K562 (cell line): Measurements from ENCODE around the gene MICOS13. TPM values are rescaled to one million over a fixed set of nuclear protein-coding genes. Genes with fewer than 3 reads are reported as not detected.

Experiments used
- BRCA1 ChIP-seq, 2 experiments: fragments of 450-650 bp in 1 of 2; sonication (generic) in 1 of 2; formaldehyde crosslinking in 1 of 2; IDR thresholded peaks; 2 replicates each; pipeline versions ENCODE4 v1.5.0 to v1.6.1; 2017 to 2020; ENCODE audit warnings: mild to moderate bottlenecking in 1 of 2, missing genetic modification reagents in 1 of 2
- CHD2 ChIP-seq: IDR thresholded peaks from 2 replicates; pipeline ENCODE4 v1.6.1; 2011; ENCODE audit warnings: low read depth, low read length
- ELF2 ChIP-seq: fragments of 250-450 bp; sonication (Bioruptor Pico); IDR thresholded peaks from 2 replicates; pipeline ENCODE4 v1.5.0; 2021; ENCODE audit warnings: mild to moderate bottlenecking
- ESRRA ChIP-seq: fragments of 450-650 bp; IDR thresholded peaks from 2 replicates; pipeline ENCODE4 v1.6.1; 2014; ENCODE audit warnings: low read depth, mild to moderate bottlenecking, moderate library complexity, borderline replicate concordance
- FOXM1 ChIP-seq, 2 experiments: fragments of 450-650 bp in 1 of 2; sonication (generic) in 1 of 2; formaldehyde crosslinking in 1 of 2; IDR thresholded peaks; 2 replicates each; pipeline versions ENCODE4 v1.6.1 to v1.9.0; 2017 to 2022; ENCODE audit warnings: low read depth in 2 of 2, mild to moderate bottlenecking in 2 of 2, missing genetic modification reagents in 1 of 2, moderate library complexity in 1 of 2
- FOXP1 ChIP-seq: sonication (generic); formaldehyde crosslinking; IDR thresholded peaks from 2 replicates; pipeline ENCODE4 v1.8.0; 2022; ENCODE audit warnings: mild to moderate bottlenecking, missing genetic modification reagents
- GTF2F1 ChIP-seq: IDR thresholded peaks from 2 replicates; pipeline ENCODE4 v1.6.1; 2011; ENCODE audit warnings: low read depth, low read length, improper control_type of control experiment
- HMG20A ChIP-seq: fragments of 450-650 bp; formaldehyde crosslinking; conservative IDR thresholded peaks from 2 replicates; pipeline ENCODE4 v1.4.0; 2020; ENCODE audit warnings: mild to moderate bottlenecking, mixed read lengths
- IFI16 ChIP-seq: fragments of 250-450 bp; sonication (Bioruptor Pico); IDR thresholded peaks from 2 replicates; pipeline ENCODE4 v2.1.2; 2022; ENCODE audit warnings: mild to moderate bottlenecking, inconsistent platforms
- MBD2 ChIP-seq: sonication (generic); IDR thresholded peaks from 2 replicates; pipeline ENCODE4 v1.6.1; 2016; ENCODE audit warnings: low read depth, borderline replicate concordance
- MIER1 ChIP-seq: fragments of 450-650 bp; IDR thresholded peaks from 2 replicates; pipeline ENCODE4 v1.6.1; 2016; ENCODE audit warnings: antibody characterized with exemption, mild to moderate bottlenecking, low read depth
- MTA3 ChIP-seq: fragments of 450-650 bp; formaldehyde crosslinking; IDR thresholded peaks from 2 replicates; pipeline ENCODE4 v1.6.1; 2017; ENCODE audit warnings: mild to moderate bottlenecking, borderline replicate concordance
- NFE2 ChIP-seq: IDR thresholded peaks from 2 replicates; pipeline ENCODE4 v1.6.1; 2014; ENCODE audit warnings: antibody characterized with exemption, low read depth
- NFXL1 ChIP-seq: fragments of 450-650 bp; formaldehyde crosslinking; IDR thresholded peaks from 2 replicates; pipeline ENCODE4 v1.4.0; 2021; ENCODE audit warnings: mild to moderate bottlenecking
- POLR2B ChIP-seq: fragments of 450-650 bp; IDR thresholded peaks from 2 replicates; pipeline ENCODE4 v1.6.1; 2018; ENCODE audit warnings: low read depth; ENCODE audit not compliant: partially characterized antibody
- POLR2G ChIP-seq: fragments of 200-400 bp; formaldehyde crosslinking; IDR thresholded peaks from 2 replicates; pipeline ENCODE4 v1.6.1; 2017; ENCODE audit warnings: low read depth, mild to moderate bottlenecking, antibody characterized with exemption, low read length, moderate library complexity
- PRPF4 ChIP-seq: fragments of 200-400 bp; formaldehyde crosslinking; IDR thresholded peaks from one replicate; pipeline ENCODE4 v1.6.1; 2017; ENCODE audit warnings: low read length, low read depth, mild to moderate bottlenecking; ENCODE audit not compliant: insufficient read depth, poor library complexity, severe bottlenecking
- RAD21 ChIP-seq, 2 experiments: fragments of 250-450 bp in 1 of 2; fragments of 450-650 bp in 1 of 2; sonication (Bioruptor Pico) in 1 of 2; formaldehyde crosslinking in 1 of 2; IDR thresholded peaks in 1 of 2; conservative IDR thresholded peaks in 1 of 2; 2 replicates each; pipeline versions ENCODE4 v1.4.0 to v1.8.0; 2020 to 2022; ENCODE audit warnings: mild to moderate bottlenecking in 2 of 2, moderate library complexity in 1 of 2
- RBM22 ChIP-seq: fragments of 200-400 bp; formaldehyde crosslinking; IDR thresholded peaks from 2 replicates; pipeline ENCODE4 v1.6.1; 2018; ENCODE audit warnings: low read length, low read depth; ENCODE audit not compliant: poor library complexity, severe bottlenecking
- SIRT6 ChIP-seq: IDR thresholded peaks from one replicate; pipeline ENCODE4 v1.6.1; 2012; ENCODE audit warnings: low read depth, mild to moderate bottlenecking, control low read depth, inconsistent platforms, low read length, moderate library complexity
- SMAD2 ChIP-seq: fragments of 150-350 bp; IDR thresholded peaks from 2 replicates; pipeline ENCODE4 v1.6.1; 2014; ENCODE audit warnings: low read depth, mild to moderate bottlenecking, low read length
- SMARCE1 ChIP-seq: fragments of 450-650 bp; IDR thresholded peaks from 2 replicates; pipeline ENCODE4 v1.7.1; 2016; ENCODE audit warnings: mild to moderate bottlenecking
- SNIP1 ChIP-seq: fragments of 450-650 bp; IDR thresholded peaks from 2 replicates; pipeline ENCODE4 v1.7.1; 2017; ENCODE audit warnings: low read depth, mild to moderate bottlenecking
- SREBF2 ChIP-seq: sonication (generic); formaldehyde crosslinking; IDR thresholded peaks from 2 replicates; pipeline ENCODE4 v1.4.0; 2020; ENCODE audit warnings: mild to moderate bottlenecking, missing genetic modification reagents
- SRSF9 ChIP-seq: fragments of 200-400 bp; formaldehyde crosslinking; IDR thresholded peaks from 2 replicates; pipeline ENCODE4 v1.6.1; 2017; ENCODE audit warnings: low read depth, low read length, borderline replicate concordance
- XRCC4 ChIP-seq: IDR thresholded peaks from one replicate; pipeline ENCODE4 v1.6.1; 2011; ENCODE audit not compliant: insufficient read depth, insufficient read length; ENCODE audit errors: extremely low read depth
- ZNF324 ChIP-seq: fragments of 250-450 bp; sonication (Bioruptor Pico); IDR thresholded peaks from 2 replicates; pipeline ENCODE4 v1.4.0; 2020; ENCODE audit warnings: mild to moderate bottlenecking
- polyA plus RNA-seq, 8 experiments: library from polyadenylated mRNA; depleted of rRNA in 4 of 8; stranded (reverse) in 5 of 8; unstranded in 3 of 8; fragments of >200 nt; fragmentation: Nextera tagmentation in 2 of 8; fragmentation: Illumina TruSeq in 1 of 8; extraction: Ambion mirVana in 2 of 8; extraction: Trizol in 1 of 8; gene quantifications; 2 replicates each; pipeline versions ENCODE4 v1.2.1 to v1.2.3, GENCODE V29; 2011 to 2014; ENCODE audit warnings: inconsistent platforms in 1 of 8, missing spikeins in 1 of 8
- total RNA-seq, 7 experiments: library from RNA; depleted of rRNA in 6 of 7; stranded (reverse); fragments of >200 nt in 6 of 7; fragmentation: Illumina TruSeq in 2 of 7; extraction: Trizol in 2 of 7; gene quantifications; 2 replicates each; pipeline versions ENCODE4 v1.2.1 to v1.2.3, GENCODE V29; 2011 to 2021; ENCODE audit warnings: low replicate concordance in 1 of 7

The MICOS13 gene
- total and polyA plus RNA-seq, 9 of the 15 experiments (the other 6 are each of a cell fraction or from before 2014, with no cell fraction given): 15.5 to 220 (median 49.4) TPM

GRCh38 chr19:5690125-5690954 is 10.0 kb upstream of the MICOS13 start, which contains the start of gene RPL36 (continued):
- TF ChIP-seq SIRT6 (no peak), IFI16 (CRISPR knock-in tag) (no peak), XRCC4 (no peak), GTF2F1 (peak; percentile 98), PRPF4 (peak; percentile 96), MTA3 (peak; percentile 96), FOXM1 (IDR thresholded peaks at IDR 0.05; ENCODE audit: low read depth) (peak; percentile 12; the same call in 1 of the 2 replicates), FOXM1 (CRISPR knock-in tag; IDR thresholded peaks at IDR 0.05; ENCODE audit: low read depth) (peak; percentile 66), ZNF324 (peak; percentile 7; the same call in 1 of the 2 replicates), SNIP1 (peak; percentile 90), POLR2G (peak; percentile 97), HMG20A (no peak), FOXP1 (CRISPR knock-in tag) (peak; percentile 96), POLR2B (peak; percentile 99), MIER1 (peak; percentile 53; the same call in 1 of the 2 replicates), NFXL1 (CRISPR knock-in tag) (no peak), SREBF2 (CRISPR knock-in tag) (no peak), SRSF9 (no peak), CHD2 (no peak), SMAD2 (no peak), MBD2 (peak; percentile 88), ESRRA (peak; percentile 49; the same call in 1 of the 2 replicates), BRCA1 (IDR thresholded peaks at IDR 0.05) (no peak), BRCA1 (CRISPR knock-in tag; IDR thresholded peaks at IDR 0.05) (0 out of 2 replicates have a peak, but pooled peaks have one; percentile 63), ELF2 (CRISPR knock-in tag) (peak; percentile 80), RBM22 (peak; percentile 98), NFE2 (peak; percentile 31; the same call in 1 of the 2 replicates), SMARCE1 (no peak), RAD21 (CRISPR knock-in tag; conservative IDR thresholded peaks at IDR 0.05 in 1 of 2, IDR thresholded peaks at IDR 0.05 in 1 of 2) (peak in 1 of 2 experiments; percentile 52; a peak in 1 of 4 replicates)
